Activated naive CD8-positive, alpha-beta T cell treated with anti-CD3 and anti-CD28 coated beads, Interleukin-2, amount 50 U/mL, for 24 hours (primary cell): ENCODE data around the gene RTP4.
A peak's percentile ranks its signal among the peaks of the same experiment; 100 is the strongest.

ENCODE experiments used
- ATAC-seq: fragments of 150-1000 bp; cut with Tn5 transposase; one replicate; pipeline ENCODE4 v1.10.0; 2021
- DNase-seq: peaks from one replicate; pipeline ENCODE4 v3.0.0; 2021
- H3K27ac Mint-ChIP-seq: one replicate; pipeline ENCODE4 v1.8.0; 2021; ENCODE audit warnings: mild to moderate bottlenecking, mixed read lengths
- H3K27me3 Mint-ChIP-seq: one replicate; pipeline ENCODE4 v1.8.0; 2021; ENCODE audit warnings: mixed read lengths
- H3K36me3 Mint-ChIP-seq: one replicate; pipeline ENCODE4 v1.8.0; 2021; ENCODE audit warnings: low read depth, mixed read lengths
- H3K4me1 Mint-ChIP-seq: one replicate; pipeline ENCODE4 v1.8.0; 2021; ENCODE audit warnings: mixed read lengths
- H3K4me3 Mint-ChIP-seq: one replicate; pipeline ENCODE4 v1.8.0; 2021; ENCODE audit warnings: mild to moderate bottlenecking, moderate library complexity, mixed read lengths
- H3K9me3 Mint-ChIP-seq: one replicate; pipeline ENCODE4 v1.8.0; 2021; ENCODE audit warnings: mixed read lengths

RTP4 gene

GRCh38 chr3:187368251-187369088, at the start of gene RTP4:
RTP4 (plus strand) TSS chr3:187368385; CDS start chr3:187368442, 57 bp downstream.
- DNase-seq (peak; percentile 20), ATAC-seq (peak; percentile 82)
- peak within 1 kb of the TSS; percentile 86 for H3K4me3 Mint-ChIP-seq
- H3K27me3 Mint-ChIP-seq: no peaks in the 10 kb centered on the region
- H3K9me3 Mint-ChIP-seq: peaks cover 3% of the 10 kb centered on the region
- H3K36me3 Mint-ChIP-seq: peaks cover 30% of the 10 kb centered on the region
- peak within 1 kb of the TSS; percentile 94 for H3K27ac Mint-ChIP-seq
- H3K4me1 Mint-ChIP-seq: peaks cover 21% of the 10 kb centered on the region

- ATAC-seq (no peak), DNase-seq (peak; percentile 26)
- Mint-ChIP-seq H3K27ac (no peak overlapping the region), H3K36me3 (no peaks in the 10 kb centered on the region), H3K4me1 (peaks cover 7% of the 10 kb centered on the region), H3K9me3 (no peaks in the 10 kb centered on the region), H3K27me3 (peaks cover 49% of the 10 kb centered on the region), H3K4me3 (peak overlapping the region; percentile 40)
Measured at GRCh38 chr3:187318819-187319616, 49.2 kb upstream of the RTP4 start.

GRCh38 chr3:187319699-187320302, 48.4 kb upstream of the RTP4 start:
- Mint-ChIP-seq H3K4me1 (peaks cover 7% of the 10 kb centered on the region), H3K4me3 (no peak overlapping the region), H3K27me3 (peaks cover 48% of the 10 kb centered on the region), H3K27ac (no peak overlapping the region), H3K36me3 (no peaks in the 10 kb centered on the region), H3K9me3 (no peaks in the 10 kb centered on the region)
- peak; percentile 78 for ATAC-seq
- DNase-seq: peak; percentile 64

GRCh38 chr3:187321766-187322165, 46.4 kb upstream of the RTP4 start:
- H3K4me3 Mint-ChIP-seq: no peak overlapping the region
- peaks cover 7% of the 10 kb centered on the region for H3K4me1 Mint-ChIP-seq
- H3K27ac Mint-ChIP-seq: no peak overlapping the region
- H3K36me3 Mint-ChIP-seq: no peaks in the 10 kb centered on the region
- no peak for ATAC-seq
- peaks cover 34% of the 10 kb centered on the region for H3K27me3 Mint-ChIP-seq
- no peak for DNase-seq
- no peaks in the 10 kb centered on the region for H3K9me3 Mint-ChIP-seq

GRCh38 chr3:187322291-187322690, 45.9 kb upstream of the RTP4 start:
- no peak for ATAC-seq
- Mint-ChIP-seq H3K27me3 (peaks cover 29% of the 10 kb centered on the region), H3K36me3 (no peaks in the 10 kb centered on the region), H3K9me3 (no peaks in the 10 kb centered on the region), H3K27ac (no peak overlapping the region), H3K4me3 (no peak overlapping the region), H3K4me1 (peaks cover 7% of the 10 kb centered on the region)
- no peak for DNase-seq

- DNase-seq: no peak
- Mint-ChIP-seq H3K27ac (no peak overlapping the region), H3K9me3 (no peaks in the 10 kb centered on the region), H3K4me3 (no peak overlapping the region), H3K4me1 (peaks cover 7% of the 10 kb centered on the region), H3K27me3 (peaks cover 23% of the 10 kb centered on the region), H3K36me3 (no peaks in the 10 kb centered on the region)
- no peak for ATAC-seq
Measured at GRCh38 chr3:187323091-187323490, 45.1 kb upstream of the RTP4 start.

- DNase-seq (no peak), ATAC-seq (no peak)
- Mint-ChIP-seq H3K4me3 (no peak overlapping the region), H3K4me1 (no peaks in the 10 kb centered on the region), H3K9me3 (no peaks in the 10 kb centered on the region), H3K36me3 (no peaks in the 10 kb centered on the region), H3K27me3 (peaks cover 6% of the 10 kb centered on the region), H3K27ac (no peak overlapping the region)
Measured at GRCh38 chr3:187325632-187326031, 42.6 kb upstream of the RTP4 start.

- DNase-seq (no peak), ATAC-seq (no peak)
- Mint-ChIP-seq H3K4me1 (no peaks in the 10 kb centered on the region), H3K9me3 (no peaks in the 10 kb centered on the region), H3K4me3 (no peak overlapping the region), H3K27ac (no peak overlapping the region), H3K36me3 (no peaks in the 10 kb centered on the region), H3K27me3 (no peaks in the 10 kb centered on the region)
Measured at GRCh38 chr3:187327845-187328244, 40.3 kb upstream of the RTP4 start.

GRCh38 chr3:187328691-187329090, 39.5 kb upstream of the RTP4 start:
- no peak for DNase-seq
- no peak overlapping the region for H3K27ac Mint-ChIP-seq
- H3K36me3 Mint-ChIP-seq: no peaks in the 10 kb centered on the region
- H3K9me3 Mint-ChIP-seq: no peaks in the 10 kb centered on the region
- no peak for ATAC-seq
- H3K4me1 Mint-ChIP-seq: no peaks in the 10 kb centered on the region
- H3K4me3 Mint-ChIP-seq: no peak overlapping the region
- H3K27me3 Mint-ChIP-seq: no peaks in the 10 kb centered on the region

GRCh38 chr3:187334904-187335303, 33.3 kb upstream of the RTP4 start:
- no peak overlapping the region for H3K27ac Mint-ChIP-seq
- H3K4me1 Mint-ChIP-seq: no peaks in the 10 kb centered on the region
- no peak for ATAC-seq
- DNase-seq: no peak
- H3K27me3 Mint-ChIP-seq: peaks cover 4% of the 10 kb centered on the region
- H3K36me3 Mint-ChIP-seq: no peaks in the 10 kb centered on the region
- no peak overlapping the region for H3K4me3 Mint-ChIP-seq
- no peaks in the 10 kb centered on the region for H3K9me3 Mint-ChIP-seq

GRCh38 chr3:187336322-187336721, 31.9 kb upstream of the RTP4 start:
- Mint-ChIP-seq H3K27me3 (peaks cover 7% of the 10 kb centered on the region), H3K4me1 (no peaks in the 10 kb centered on the region), H3K36me3 (no peaks in the 10 kb centered on the region), H3K4me3 (no peak overlapping the region), H3K9me3 (no peaks in the 10 kb centered on the region), H3K27ac (no peak overlapping the region)
- DNase-seq (no peak), ATAC-seq (no peak)

GRCh38 chr3:187340578-187340977, 27.6 kb upstream of the RTP4 start:
- Mint-ChIP-seq H3K27me3 (peaks cover 11% of the 10 kb centered on the region), H3K36me3 (no peaks in the 10 kb centered on the region), H3K4me3 (no peak overlapping the region), H3K9me3 (no peaks in the 10 kb centered on the region), H3K27ac (no peak overlapping the region), H3K4me1 (no peaks in the 10 kb centered on the region)
- DNase-seq (no peak), ATAC-seq (no peak)

GRCh38 chr3:187342255-187342654, 25.9 kb upstream of the RTP4 start:
- DNase-seq: no peak
- Mint-ChIP-seq H3K9me3 (no peaks in the 10 kb centered on the region), H3K36me3 (no peaks in the 10 kb centered on the region), H3K27ac (no peak overlapping the region), H3K4me1 (no peaks in the 10 kb centered on the region), H3K4me3 (no peak overlapping the region), H3K27me3 (peaks cover 11% of the 10 kb centered on the region)
- ATAC-seq: no peak

- Mint-ChIP-seq H3K27ac (no peak overlapping the region), H3K9me3 (no peaks in the 10 kb centered on the region), H3K36me3 (no peaks in the 10 kb centered on the region), H3K4me3 (no peak overlapping the region), H3K4me1 (no peaks in the 10 kb centered on the region), H3K27me3 (peaks cover 11% of the 10 kb centered on the region)
- ATAC-seq: no peak
- no peak for DNase-seq
Measured at GRCh38 chr3:187343670-187344069, 24.5 kb upstream of the RTP4 start.
